ENCODE data around the gene FRY.

The FRY gene

GRCh38 chr13:32107474-32107873 is 75.9 kb downstream of the FRY start:
- Histone ChIP-seq H3K36me3 (ENCODE audit: control insufficient read depth, insufficient read depth, low read length) (no peaks in the 10 kb centered on the region), H3K4me1 (ENCODE audit: control insufficient read depth, insufficient read depth, low read length) (no peaks in the 10 kb centered on the region), H3K27ac (ENCODE audit: low read length) (no peak overlapping the region), H3K9me3 (ENCODE audit: control insufficient read depth, insufficient read depth, low read length) (no peaks in the 10 kb centered on the region), H3K27me3 (ENCODE audit: control insufficient read depth, insufficient read depth, low read length) (no peaks in the 10 kb centered on the region), H3K4me3 (ENCODE audit: low read length) (no peak overlapping the region)
- no CpG with 5 or more reads among the region's 4 CpGs for WGBS (ENCODE audit: insufficient coverage, insufficient read length)
- no peak for DNase-seq (ENCODE audit: low read depth, low spot score)

GRCh38 chr13:32107973-32108372 is 76.4 kb downstream of the FRY start:
- Histone ChIP-seq H3K9me3 (ENCODE audit: control insufficient read depth, insufficient read depth, low read length) (no peaks in the 10 kb centered on the region), H3K4me3 (ENCODE audit: low read length) (no peak overlapping the region), H3K27me3 (ENCODE audit: control insufficient read depth, insufficient read depth, low read length) (no peaks in the 10 kb centered on the region), H3K27ac (ENCODE audit: low read length) (no peak overlapping the region), H3K36me3 (ENCODE audit: control insufficient read depth, insufficient read depth, low read length) (no peaks in the 10 kb centered on the region), H3K4me1 (ENCODE audit: control insufficient read depth, insufficient read depth, low read length) (no peaks in the 10 kb centered on the region)
- no peak for DNase-seq (ENCODE audit: low read depth, low spot score)
- no CpG with 5 or more reads among the region's 2 CpGs for WGBS (ENCODE audit: insufficient coverage, insufficient read length)

GRCh38 chr13:32113532-32113931 is 82.0 kb downstream of the FRY start:
- Histone ChIP-seq H3K27ac (ENCODE audit: low read length) (no peak overlapping the region), H3K4me3 (ENCODE audit: low read length) (no peak overlapping the region), H3K27me3 (ENCODE audit: control insufficient read depth, insufficient read depth, low read length) (no peaks in the 10 kb centered on the region), H3K9me3 (ENCODE audit: control insufficient read depth, insufficient read depth, low read length) (no peaks in the 10 kb centered on the region), H3K36me3 (ENCODE audit: control insufficient read depth, insufficient read depth, low read length) (no peaks in the 10 kb centered on the region), H3K4me1 (ENCODE audit: control insufficient read depth, insufficient read depth, low read length) (no peaks in the 10 kb centered on the region)
- no CpG with 5 or more reads among the region's 1 CpG for WGBS (ENCODE audit: insufficient coverage, insufficient read length)
- no peak for DNase-seq (ENCODE audit: low read depth, low spot score)

GRCh38 chr13:32114284-32114950 is 82.8 kb downstream of the FRY start:
- no peaks in the 10 kb centered on the region for H3K27me3 ChIP-seq (ENCODE audit: control insufficient read depth, insufficient read depth, low read length)
- H3K4me3 ChIP-seq (ENCODE audit: low read length) = no peak overlapping the region
- no peak for DNase-seq (ENCODE audit: low read depth, low spot score)
- H3K9me3 ChIP-seq (ENCODE audit: control insufficient read depth, insufficient read depth, low read length) = no peaks in the 10 kb centered on the region
- H3K4me1 ChIP-seq (ENCODE audit: control insufficient read depth, insufficient read depth, low read length) = no peaks in the 10 kb centered on the region
- WGBS (ENCODE audit: insufficient coverage, insufficient read length) = no CpG with 5 or more reads among the region's 5 CpGs
- H3K36me3 ChIP-seq (ENCODE audit: control insufficient read depth, insufficient read depth, low read length) = no peaks in the 10 kb centered on the region
- H3K27ac ChIP-seq (ENCODE audit: low read length) = no peak overlapping the region

GRCh38 chr13:32115066-32115465 is 83.5 kb downstream of the FRY start:
- H3K36me3 ChIP-seq (ENCODE audit: control insufficient read depth, insufficient read depth, low read length) = no peaks in the 10 kb centered on the region
- H3K27ac ChIP-seq (ENCODE audit: low read length) = no peak overlapping the region
- no peaks in the 10 kb centered on the region for H3K27me3 ChIP-seq (ENCODE audit: control insufficient read depth, insufficient read depth, low read length)
- no CpG with 5 or more reads among the region's 2 CpGs for WGBS (ENCODE audit: insufficient coverage, insufficient read length)
- H3K9me3 ChIP-seq (ENCODE audit: control insufficient read depth, insufficient read depth, low read length) = no peaks in the 10 kb centered on the region
- DNase-seq (ENCODE audit: low read depth, low spot score) = no peak
- no peak overlapping the region for H3K4me3 ChIP-seq (ENCODE audit: low read length)
- no peaks in the 10 kb centered on the region for H3K4me1 ChIP-seq (ENCODE audit: control insufficient read depth, insufficient read depth, low read length)

- H3K27me3 ChIP-seq (ENCODE audit: control insufficient read depth, insufficient read depth, low read length) = no peaks in the 10 kb centered on the region; the same call in 1 of the 2 replicates
- H3K36me3 ChIP-seq (ENCODE audit: control insufficient read depth, insufficient read depth, low read length) = no peaks in the 10 kb centered on the region
- no peak for DNase-seq (ENCODE audit: low read depth, low spot score)
- H3K4me3 ChIP-seq (ENCODE audit: low read length) = no peak overlapping the region
- no peaks in the 10 kb centered on the region for H3K4me1 ChIP-seq (ENCODE audit: control insufficient read depth, insufficient read depth, low read length)
- H3K9me3 ChIP-seq (ENCODE audit: control insufficient read depth, insufficient read depth, low read length) = no peaks in the 10 kb centered on the region
- no peak overlapping the region for H3K27ac ChIP-seq (ENCODE audit: low read length)
- WGBS (ENCODE audit: insufficient coverage, insufficient read length) = no CpG with 5 or more reads among the region's 5 CpGs
These were observed 84.6 kb downstream of the FRY start for GRCh38 chr13:32116210-32116609.

- Histone ChIP-seq H3K4me3 (ENCODE audit: low read length) (no peak overlapping the region), H3K4me1 (ENCODE audit: control insufficient read depth, insufficient read depth, low read length) (no peaks in the 10 kb centered on the region), H3K27ac (ENCODE audit: low read length) (no peak overlapping the region), H3K9me3 (ENCODE audit: control insufficient read depth, insufficient read depth, low read length) (no peaks in the 10 kb centered on the region), H3K27me3 (ENCODE audit: control insufficient read depth, insufficient read depth, low read length) (no peaks in the 10 kb centered on the region; the same call in 1 of the 2 replicates), H3K36me3 (ENCODE audit: control insufficient read depth, insufficient read depth, low read length) (no peaks in the 10 kb centered on the region)
- no peak for DNase-seq (ENCODE audit: low read depth, low spot score)
- no CpG with 5 or more reads among the region's 3 CpGs for WGBS (ENCODE audit: insufficient coverage, insufficient read length)
These were observed 85.4 kb downstream of the FRY start for GRCh38 chr13:32117001-32117400.

- Histone ChIP-seq H3K36me3 (ENCODE audit: control insufficient read depth, insufficient read depth, low read length) (no peaks in the 10 kb centered on the region), H3K27me3 (ENCODE audit: control insufficient read depth, insufficient read depth, low read length) (no peaks in the 10 kb centered on the region; the same call in 1 of the 2 replicates), H3K4me3 (ENCODE audit: low read length) (no peak overlapping the region), H3K9me3 (ENCODE audit: control insufficient read depth, insufficient read depth, low read length) (no peaks in the 10 kb centered on the region), H3K4me1 (ENCODE audit: control insufficient read depth, insufficient read depth, low read length) (no peaks in the 10 kb centered on the region), H3K27ac (ENCODE audit: low read length) (no peak overlapping the region)
- WGBS (ENCODE audit: insufficient coverage, insufficient read length) = no CpG with 5 or more reads among the region's 6 CpGs
- DNase-seq (ENCODE audit: low read depth, low spot score) = no peak
These were observed 86.1 kb downstream of the FRY start for GRCh38 chr13:32117701-32118100.

- Histone ChIP-seq H3K4me3 (ENCODE audit: low read length) (no peak overlapping the region), H3K36me3 (ENCODE audit: control insufficient read depth, insufficient read depth, low read length) (no peaks in the 10 kb centered on the region), H3K9me3 (ENCODE audit: control insufficient read depth, insufficient read depth, low read length) (no peaks in the 10 kb centered on the region), H3K27ac (ENCODE audit: low read length) (no peak overlapping the region), H3K4me1 (ENCODE audit: control insufficient read depth, insufficient read depth, low read length) (no peaks in the 10 kb centered on the region), H3K27me3 (ENCODE audit: control insufficient read depth, insufficient read depth, low read length) (no peaks in the 10 kb centered on the region; the same call in 1 of the 2 replicates)
- no CpG with 5 or more reads among the region's 3 CpGs for WGBS (ENCODE audit: insufficient coverage, insufficient read length)
- DNase-seq (ENCODE audit: low read depth, low spot score) = no peak
These were observed 89.7 kb downstream of the FRY start for GRCh38 chr13:32121316-32121715.

- Histone ChIP-seq H3K36me3 (ENCODE audit: control insufficient read depth, insufficient read depth, low read length) (no peaks in the 10 kb centered on the region), H3K9me3 (ENCODE audit: control insufficient read depth, insufficient read depth, low read length) (no peaks in the 10 kb centered on the region), H3K4me1 (ENCODE audit: control insufficient read depth, insufficient read depth, low read length) (no peaks in the 10 kb centered on the region), H3K4me3 (ENCODE audit: low read length) (no peak overlapping the region), H3K27me3 (ENCODE audit: control insufficient read depth, insufficient read depth, low read length) (no peaks in the 10 kb centered on the region; the same call in 1 of the 2 replicates), H3K27ac (ENCODE audit: low read length) (no peak overlapping the region)
- no peak for DNase-seq (ENCODE audit: low read depth, low spot score)
- WGBS (ENCODE audit: insufficient coverage, insufficient read length) = no CpG with 5 or more reads among the region's 3 CpGs
These were observed 93.2 kb downstream of the FRY start for GRCh38 chr13:32124743-32125142.

- H3K4me3 ChIP-seq (ENCODE audit: low read length) = no peak overlapping the region
These were observed 93.7 kb downstream of the FRY start for GRCh38 chr13:32125221-32125689.

More at GRCh38 chr13:32125221-32125689, 93.7 kb downstream of the FRY start:
- Histone ChIP-seq H3K9me3 (ENCODE audit: control insufficient read depth, insufficient read depth, low read length) (no peaks in the 10 kb centered on the region), H3K36me3 (ENCODE audit: control insufficient read depth, insufficient read depth, low read length) (no peaks in the 10 kb centered on the region), H3K27me3 (ENCODE audit: control insufficient read depth, insufficient read depth, low read length) (no peaks in the 10 kb centered on the region; the same call in 1 of the 2 replicates), H3K27ac (ENCODE audit: low read length) (no peak overlapping the region), H3K4me1 (ENCODE audit: control insufficient read depth, insufficient read depth, low read length) (no peaks in the 10 kb centered on the region)
- DNase-seq (ENCODE audit: low read depth, low spot score) = no peak
- no CpG with 5 or more reads among the region's 4 CpGs for WGBS (ENCODE audit: insufficient coverage, insufficient read length)
